Activated naive CD4-positive, alpha-beta T cell (primary cell): ENCODE measurements around the gene ITIH3.

Source experiments
- DNase-seq, 4 experiments: peaks; one replicate each; lab custom pipeline; 2025; lab: John Stamatoyannopoulos, UW

Gene ITIH3

DNA sequence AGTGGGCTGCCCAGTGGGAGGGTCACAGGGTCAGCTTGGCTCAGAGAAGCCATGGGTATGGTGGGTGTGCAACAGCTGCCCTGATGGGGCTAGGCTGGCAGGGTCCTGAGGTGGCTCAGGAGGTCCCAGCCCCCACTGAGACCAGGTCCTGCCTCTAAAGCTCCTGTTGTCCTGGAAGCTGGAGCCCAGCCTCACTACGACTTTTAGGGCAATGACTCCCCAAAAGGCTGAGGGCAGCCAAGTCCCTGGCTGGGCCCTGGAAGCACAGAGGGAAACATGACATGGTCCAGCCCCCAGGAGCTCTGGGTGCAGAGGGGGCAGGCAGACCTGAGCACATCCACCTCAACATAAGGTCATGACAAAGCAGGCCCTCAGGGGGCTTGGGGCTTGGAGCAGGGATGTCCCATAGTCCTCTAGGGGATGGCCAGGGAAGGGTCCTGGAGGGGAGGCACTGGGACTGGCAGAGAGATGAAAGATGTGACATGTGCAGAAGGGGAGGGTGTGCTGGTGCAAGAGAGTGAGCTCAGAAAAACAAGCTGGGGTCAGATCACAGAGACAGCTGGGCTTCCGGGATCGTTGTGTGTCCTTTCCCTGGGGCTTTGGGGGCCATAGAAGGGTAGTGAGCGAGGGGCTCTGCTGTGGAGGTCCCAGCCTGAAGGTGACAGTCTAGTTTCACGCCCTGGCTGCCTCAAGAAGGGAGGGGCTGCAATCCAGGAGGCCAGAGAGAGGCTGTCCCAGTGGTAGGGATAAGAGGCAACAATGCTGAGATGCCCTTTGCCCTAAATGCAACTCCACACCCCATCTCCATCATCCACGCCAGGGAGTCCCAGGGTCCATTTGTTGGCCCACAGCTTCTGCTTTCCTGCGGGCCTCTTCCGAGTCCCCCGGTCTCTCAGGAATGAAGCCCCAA, 639 bp upstream of the ITIH3 start:
- DNase-seq, result no peak

DNA sequence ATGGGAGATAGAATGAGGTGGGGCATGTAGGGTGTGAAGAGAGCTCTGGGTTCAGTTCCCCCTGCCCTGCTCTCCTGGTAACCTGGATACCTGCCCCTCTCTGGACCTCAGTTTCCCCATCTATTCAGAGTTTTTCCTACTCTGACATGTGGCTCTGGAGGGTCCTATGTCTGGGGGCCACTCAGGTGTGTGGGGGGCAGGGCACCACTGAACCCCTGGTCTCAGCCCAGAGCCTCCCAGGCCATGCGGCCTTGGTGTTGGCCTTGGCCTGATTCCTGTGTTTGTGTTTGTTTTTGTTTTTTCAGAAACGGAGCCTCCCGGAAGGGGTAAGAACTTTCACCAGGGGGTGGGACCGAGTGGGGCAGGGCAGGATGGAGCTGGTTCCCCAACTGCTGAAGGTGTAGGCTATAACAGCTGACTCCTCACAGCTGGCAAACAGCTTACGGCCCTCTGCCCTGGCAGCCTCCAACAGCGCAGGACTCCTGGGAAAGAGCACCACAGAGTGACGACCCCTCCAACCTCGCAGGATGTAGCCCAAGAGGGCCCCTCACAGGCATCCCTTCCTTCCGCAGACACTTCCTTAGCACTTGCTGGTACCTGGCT, 803 bp downstream of the ITIH3 start:
- DNase-seq, result no peak

DNA sequence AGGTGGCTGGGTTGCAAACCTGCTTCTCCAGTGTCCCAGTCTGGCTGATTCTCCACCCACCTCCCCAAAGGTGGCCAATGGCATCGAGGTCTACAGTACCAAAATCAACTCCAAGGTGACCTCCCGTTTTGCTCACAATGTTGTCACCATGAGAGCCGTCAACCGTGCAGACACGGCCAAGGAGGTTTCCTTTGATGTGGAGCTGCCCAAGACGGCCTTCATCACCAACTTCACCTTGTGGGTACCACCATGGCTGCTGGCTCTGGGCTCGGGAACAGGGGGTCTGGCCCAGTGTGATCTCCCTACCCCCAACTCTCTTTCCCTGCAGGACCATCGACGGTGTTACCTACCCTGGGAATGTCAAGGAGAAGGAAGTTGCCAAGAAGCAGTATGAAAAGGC, 1.8 kb downstream of the ITIH3 start:
- no peak for DNase-seq

DNA sequence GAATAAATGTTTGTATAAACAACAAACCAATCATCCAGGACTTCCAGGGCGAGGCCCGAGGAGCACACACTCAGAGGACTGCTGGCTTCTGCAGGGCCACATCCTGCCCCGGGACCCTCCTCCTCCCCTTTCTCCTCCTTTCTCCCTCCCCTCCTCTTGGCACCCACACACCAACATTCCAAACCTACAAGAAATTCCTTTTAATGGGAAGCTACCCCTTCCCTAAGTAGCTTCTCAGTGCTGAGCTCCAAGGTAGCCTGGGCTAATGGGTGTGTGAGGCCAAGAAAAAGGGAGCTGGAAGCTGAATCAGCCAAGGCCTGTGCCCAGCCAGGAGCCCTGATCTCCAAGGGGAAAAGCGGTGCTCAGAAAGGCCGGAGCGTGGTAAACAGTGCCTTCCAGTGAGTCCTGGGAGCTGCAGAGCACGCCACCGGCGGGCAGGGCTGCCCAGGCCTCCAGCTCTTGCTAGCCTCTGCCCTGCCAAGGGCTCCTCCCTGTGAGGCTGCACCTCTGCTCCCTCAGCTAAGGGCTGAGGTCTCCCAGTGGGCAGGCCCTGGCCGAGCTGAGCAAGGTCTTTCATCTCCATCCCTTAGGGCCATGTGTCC, 3.9 kb downstream of the ITIH3 start:
- no peak for DNase-seq

DNA sequence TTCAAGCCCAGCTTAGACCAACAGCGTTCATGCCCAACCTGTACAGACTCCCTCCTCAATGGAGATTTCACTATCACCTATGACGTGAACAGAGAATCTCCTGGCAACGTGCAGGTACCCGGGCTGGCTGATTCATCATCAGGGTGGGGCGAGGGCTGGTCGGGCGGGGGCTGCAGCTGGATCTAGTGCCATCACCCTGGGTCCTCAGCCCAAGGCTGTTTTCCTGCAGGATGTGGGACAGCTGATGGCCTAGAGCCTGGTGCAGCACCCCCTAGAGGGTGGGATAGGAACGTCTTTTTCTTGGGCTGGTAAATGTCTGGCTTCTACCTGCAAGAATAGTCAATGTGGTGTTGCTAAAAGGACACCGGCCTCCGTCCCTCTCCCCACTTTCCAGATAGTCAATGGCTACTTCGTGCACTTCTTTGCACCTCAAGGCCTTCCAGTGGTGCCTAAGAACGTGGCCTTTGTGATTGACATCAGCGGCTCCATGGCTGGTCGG, 4.4 kb downstream of the ITIH3 start:
- DNase-seq, result no peak

DNA sequence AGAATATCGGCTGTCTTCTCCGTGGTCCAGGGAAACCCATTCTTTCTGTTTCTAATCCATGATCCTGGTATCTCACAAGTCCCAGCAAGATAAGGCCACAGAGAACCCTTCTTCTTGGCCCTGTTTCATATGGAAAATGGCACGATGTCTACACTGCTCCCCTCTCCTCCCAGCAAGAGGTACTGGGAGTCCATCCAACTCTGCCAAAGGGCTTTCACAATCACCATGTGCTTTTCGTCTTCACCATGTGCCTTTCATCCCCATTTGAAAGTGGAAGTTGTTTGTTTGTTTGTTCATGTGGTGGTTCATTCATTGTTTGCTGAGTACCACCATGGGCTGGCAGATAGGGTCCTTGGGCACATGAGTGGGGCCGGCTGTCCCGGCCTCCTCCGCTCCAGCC, 5.5 kb downstream of the ITIH3 start:
- no peak for DNase-seq

DNA sequence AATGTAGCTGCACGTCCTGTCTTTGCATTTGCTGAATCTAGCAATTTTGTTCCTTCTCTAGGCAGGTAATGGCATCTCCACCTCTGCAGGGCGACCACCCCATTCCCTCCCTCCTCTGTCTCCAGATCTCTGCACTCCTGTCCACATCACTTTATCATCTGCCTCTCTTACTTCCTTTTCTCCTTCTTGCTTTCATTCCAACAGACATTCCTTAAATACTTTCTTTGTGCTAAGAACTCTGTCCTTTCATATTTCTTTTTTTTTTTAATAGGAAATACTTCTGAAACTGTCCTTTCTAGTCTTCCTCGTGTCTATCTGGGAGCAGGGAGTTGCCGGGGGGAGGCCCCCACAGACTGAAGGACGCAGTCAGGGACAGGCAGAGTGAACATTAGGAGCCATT, 7.2 kb downstream of the ITIH3 start:
- no peak for DNase-seq

DNA sequence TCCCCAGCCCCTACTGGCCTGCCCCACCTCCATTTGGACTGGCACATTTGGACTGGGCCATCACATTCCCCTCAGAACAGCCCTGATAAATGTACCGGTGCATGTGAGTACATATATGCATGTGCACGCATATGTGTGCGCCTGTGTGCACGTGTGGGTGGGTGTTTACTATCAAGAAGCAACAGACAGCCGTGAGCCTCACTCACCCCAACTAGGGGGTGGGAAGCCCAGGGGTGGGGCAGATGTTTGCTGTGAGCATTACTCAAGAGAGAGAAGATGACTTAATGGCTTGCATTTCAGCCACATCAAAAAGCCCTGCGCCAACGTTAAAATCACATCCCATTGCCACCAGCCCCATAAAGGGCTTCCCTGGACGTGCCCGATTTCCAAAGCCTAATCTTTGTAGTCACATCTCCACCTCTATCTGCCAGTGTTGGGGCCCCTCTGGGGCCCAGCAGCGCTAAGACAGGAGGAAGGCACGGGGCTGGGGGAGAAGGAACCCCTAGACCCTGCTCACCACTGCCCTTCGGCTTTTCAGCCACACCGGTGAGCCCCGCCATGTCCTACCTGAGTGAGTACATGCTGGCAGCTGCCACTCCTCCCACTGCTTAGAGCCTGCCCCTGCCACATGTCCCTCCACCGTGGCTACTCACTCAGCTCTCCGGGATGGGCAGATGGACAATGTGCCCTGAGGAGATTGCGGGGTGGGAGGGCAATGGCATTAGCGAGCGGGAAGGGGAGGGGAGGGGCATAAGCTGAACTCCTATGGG, 10.9 kb downstream of the ITIH3 start:
- DNase-seq, result no peak

DNA sequence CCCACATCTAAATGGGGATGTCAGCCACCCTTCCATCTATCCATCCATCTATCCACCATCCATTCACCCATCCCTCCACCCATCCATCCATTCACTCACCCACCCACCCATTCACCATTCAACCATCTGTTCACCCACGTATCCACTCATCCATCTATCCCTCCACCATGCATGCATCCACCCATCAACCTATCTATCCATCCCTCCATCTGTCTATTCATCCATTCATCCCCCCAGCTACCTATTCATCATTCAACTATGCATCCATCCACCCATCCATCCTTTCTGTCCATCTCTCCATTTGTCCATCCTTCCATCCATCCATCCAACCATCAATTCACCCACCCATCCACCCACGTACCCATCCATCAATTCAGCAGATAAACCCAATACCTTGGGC, 14.6 kb downstream of the ITIH3 start:
- DNase-seq, result no peak

DNA sequence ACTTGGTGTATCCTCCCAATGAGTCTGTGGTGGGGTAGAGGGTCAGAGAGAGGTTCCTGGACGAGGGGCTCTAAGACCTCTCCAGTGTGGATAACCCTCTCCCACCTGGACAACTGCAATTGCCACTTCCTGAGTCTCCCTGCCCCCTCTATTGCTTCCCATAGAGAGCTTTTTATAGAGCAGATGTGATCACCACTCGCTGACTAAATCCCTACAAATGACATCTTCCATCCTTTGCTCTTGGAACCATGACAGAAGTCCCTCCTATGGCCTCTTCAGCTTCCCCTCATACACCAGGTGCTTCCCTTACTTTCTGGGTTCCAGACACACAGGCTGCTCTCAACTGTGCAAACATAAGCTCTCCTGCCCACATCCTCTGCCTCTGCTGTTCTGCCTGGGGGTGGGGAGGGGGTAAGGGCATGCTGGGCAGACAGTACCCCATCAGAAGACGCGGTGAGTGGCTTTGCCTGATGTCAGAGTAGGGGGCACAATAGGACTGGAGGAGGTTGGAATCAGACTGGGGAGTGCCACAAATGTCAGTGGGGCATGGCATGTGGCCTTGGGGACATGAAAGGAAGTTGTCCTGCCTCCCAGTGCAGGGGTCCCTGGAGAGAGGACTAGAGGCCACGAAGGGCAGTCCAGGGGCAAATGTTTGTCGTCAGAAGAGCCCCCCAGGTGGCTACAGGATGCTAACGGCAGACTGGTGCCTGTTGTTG, 15.2 kb downstream of the ITIH3 start:
- DNase-seq, result no peak

DNA sequence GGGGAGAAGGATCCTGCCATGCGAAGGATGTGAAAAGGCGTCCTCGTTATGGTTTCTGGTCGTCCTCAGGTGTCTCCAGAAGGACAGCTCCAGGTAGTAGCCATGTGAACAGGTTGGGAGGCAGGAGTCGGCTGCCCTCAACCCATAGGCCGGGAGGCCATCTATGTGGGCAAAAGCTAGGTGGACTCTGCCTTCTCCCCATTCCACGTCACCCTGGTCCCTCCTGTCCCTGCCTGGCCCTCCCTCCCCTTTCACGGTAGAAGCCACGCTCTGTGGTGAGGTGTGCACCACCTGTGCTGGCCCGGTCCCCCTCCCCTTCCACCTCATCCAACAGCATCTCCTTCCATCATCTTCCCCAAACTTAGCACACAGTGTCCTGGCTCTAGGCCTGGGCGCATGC, 16.3 kb downstream of the ITIH3 start:
- DNase-seq, result no peak

DNA sequence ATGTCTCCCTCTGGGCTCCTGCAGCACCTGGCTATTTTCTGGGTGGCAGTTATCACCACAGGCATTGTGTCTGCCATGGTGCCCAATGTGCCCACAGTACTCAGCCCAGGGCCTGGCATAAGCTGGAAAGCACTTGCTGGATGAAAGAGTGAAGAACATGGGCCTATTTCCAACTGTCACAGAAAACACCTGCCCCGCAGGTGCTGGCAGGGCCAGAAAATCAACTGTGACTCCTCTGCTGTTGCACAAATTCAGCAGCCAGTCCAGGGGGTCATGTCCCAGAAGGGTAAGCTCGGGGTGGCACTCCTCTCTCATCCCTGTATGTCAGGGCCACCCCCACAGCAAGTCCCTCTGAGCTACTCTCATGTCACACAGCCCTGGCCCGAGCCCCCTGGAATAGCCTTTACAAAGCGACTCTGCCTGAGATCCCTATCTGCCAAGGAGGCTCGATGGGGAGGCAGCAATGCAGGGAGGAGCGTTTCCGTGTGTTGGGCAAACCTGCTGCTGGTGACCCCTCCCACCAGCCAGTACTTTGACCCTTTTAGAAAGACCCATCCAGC, 16.9 kb downstream of the ITIH3 start:
- DNase-seq, result no peak

DNA sequence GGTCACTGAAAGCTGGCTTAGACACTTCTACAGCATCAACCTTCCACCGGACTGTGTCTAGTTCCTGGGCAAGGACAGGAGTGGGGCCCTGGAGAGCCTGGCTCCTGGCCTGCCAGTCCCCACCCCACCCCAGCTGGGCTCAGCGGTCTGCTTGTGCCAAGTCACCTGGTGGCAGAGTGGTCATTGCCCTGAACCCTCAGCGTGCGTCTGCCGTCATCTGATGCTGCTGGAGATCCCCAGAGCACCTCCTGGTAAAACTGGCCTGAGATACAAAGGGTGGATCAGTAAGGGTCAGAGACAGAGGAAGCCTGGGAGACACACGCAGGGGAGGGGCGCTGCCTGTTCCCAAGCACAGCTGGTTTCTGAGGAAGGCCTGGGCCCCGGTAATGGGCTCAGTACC, 19.2 kb downstream of the ITIH3 start:
- no peak for DNase-seq

DNA sequence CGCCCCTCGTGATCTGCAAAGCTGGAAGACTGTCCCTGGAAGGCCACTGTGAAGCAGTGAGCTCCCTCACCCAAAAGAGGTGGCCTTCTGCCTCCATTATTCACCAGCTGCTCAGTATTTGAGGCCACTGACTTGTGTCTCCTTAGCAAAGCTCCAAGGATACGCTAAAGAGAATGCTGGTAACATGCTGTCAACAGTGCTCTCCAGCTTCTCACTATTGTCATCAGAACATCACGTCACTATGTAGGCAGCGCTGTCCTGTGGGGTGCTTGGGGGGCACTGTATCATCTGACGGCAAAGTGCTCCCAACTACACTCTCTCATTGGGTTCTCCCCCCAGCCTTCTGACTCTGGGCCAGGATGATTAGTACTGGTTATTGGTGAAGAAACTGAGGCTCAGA, 21.6 kb downstream of the ITIH3 start:
- no peak for DNase-seq

DNA sequence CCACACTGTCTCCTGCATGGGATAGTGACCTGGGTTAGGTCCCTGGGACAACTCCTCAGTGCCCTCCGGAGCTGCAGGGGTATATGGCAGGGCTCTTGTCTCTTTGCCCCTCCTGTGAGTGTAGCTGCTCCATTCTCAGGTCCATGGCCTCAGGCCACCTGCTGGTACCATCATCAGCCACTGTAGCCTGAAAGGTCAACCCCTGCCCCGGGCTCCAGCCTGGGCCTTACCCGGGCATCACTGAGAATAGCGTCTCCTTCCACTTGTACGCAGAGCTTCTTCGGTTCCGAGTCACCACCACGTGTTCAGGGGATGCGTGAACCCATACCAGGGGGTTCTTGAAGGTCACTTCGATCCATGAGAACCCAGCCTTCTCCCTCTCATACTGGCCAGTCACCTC, 22.1 kb downstream of the ITIH3 start:
- no peak for DNase-seq

DNA sequence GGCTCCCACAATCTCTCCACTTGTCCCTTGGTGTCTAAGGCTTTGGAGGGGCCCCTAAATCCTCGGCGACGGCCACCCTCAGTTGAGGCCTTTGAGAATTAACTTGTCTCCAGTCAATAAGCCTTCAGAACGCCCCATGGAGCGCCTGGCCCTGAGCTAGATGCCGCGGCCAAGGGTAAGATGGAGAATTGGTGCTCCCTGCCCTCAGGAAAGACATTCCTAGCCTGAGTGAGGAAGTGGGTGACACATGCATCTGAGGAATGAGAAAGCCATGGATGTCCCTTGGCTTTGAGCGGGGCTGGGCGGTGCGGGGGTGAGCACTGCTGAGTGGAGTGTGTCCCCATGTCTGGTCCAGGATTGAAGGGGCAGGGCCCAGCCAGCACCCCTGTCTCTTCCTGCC, 22.6 kb downstream of the ITIH3 start:
- DNase-seq, result no peak

DNA sequence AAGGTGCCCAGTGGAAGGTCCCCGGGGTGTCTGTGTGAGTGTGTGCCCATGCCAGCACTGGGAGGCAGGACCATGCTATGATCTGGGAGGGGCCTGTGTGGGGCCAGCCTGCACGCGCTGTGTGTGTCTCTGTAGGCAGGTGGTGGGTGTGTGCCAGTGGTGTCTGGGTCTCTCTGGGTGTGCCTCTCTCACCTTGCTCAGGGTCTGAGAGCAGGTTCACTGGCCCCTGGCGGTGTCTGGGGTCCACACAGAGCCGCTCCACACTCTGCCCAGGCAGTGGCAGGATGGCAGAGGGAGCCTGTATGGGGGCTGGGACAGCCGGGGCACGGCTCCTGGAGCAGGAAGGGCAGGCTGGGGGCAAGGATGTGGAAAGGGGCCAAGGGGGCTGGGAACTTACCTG, 23.3 kb downstream of the ITIH3 start:
- no peak for DNase-seq

DNA sequence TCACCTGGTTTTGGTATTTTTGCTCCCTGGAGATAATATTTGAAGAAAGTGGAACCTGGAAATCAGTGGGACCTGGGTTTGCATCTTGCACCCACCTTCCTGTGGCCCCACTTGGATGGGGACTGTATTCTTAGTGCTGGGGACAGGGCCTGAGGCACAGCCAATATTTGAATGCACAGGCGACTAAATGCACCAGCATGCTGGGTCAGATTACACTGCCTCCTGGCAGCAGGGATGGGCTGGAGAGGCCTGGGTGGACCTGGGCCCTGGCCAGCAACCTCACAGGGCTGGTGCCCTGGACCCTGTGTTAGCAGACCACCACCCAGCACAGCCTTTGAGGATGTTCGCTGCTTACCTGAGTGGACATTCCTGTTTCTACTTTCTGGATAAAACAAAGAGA, 25.3 kb downstream of the ITIH3 start:
- no peak for DNase-seq

DNA sequence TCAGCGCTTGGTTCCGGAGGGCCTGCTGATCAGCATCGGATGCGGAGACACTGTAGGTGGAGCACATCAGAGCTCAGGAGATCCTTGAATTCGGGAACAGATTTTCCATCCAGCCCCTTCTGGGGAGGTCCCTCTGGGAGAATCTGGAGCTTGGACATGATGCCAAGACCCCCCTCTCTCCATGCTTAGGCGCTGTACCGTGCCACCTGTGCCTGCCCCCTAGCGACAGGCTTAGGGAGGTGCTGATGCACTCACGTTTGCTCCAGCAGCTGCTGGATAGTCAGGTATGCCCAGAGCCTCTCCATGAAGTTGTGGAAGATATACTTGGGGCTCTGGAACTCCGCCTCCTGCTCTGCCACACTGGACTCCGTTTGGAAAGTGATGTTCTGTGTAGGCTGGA, 26.1 kb downstream of the ITIH3 start:
- DNase-seq, result no peak

DNA sequence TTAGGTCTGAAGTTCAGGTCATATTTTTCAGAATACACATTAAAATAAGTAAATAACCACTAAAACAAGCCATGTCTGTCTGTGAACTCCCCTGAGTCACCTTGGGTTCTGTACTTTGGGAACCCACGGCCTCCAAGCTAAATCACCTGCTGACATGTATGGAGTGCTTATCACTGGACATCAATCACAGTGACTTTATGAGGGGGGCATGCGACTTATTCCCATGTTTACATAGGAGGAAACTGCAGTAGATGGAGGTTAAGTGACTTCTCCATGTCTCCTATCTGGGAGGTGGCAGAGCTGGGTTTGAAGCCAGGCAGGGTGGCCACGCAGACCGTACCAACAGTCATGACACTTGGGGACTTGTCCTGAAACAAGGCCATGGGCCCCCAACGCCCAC, 27.8 kb downstream of the ITIH3 start:
- DNase-seq, result no peak

DNA sequence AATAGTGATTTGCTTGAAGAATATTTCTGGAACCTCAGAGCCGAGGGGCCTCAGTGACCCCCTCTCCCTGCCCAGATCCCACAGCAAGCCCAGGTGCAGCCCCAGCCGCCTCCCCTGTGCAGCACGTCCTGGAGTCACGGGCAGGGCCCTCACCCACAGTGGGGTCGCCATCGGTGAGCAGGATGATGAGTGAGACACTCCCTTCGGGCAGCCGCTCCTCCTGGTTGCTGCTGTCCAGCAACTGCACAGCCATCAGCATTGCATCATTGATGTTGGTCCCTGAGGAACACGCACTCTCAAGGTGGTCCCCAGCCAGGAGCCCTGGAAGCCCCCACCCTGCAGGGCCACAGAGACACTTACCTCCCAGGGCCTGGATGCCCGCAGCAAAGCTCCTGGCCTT, 29.4 kb downstream of the ITIH3 start:
- DNase-seq, result no peak
